Naive thymus-derived CD8-positive, alpha-beta T cell (primary cell): ENCODE results near the gene TMX4. TPM values are rescaled to one million over a fixed set of nuclear protein-coding genes. Genes with fewer than 3 reads are reported as not detected.
A peak's percentile ranks its signal among the peaks of the same experiment; 100 is the strongest.

Experiments used
- ATAC-seq, 2 donors: fragments of 150-1000 bp; cut with Tn5 transposase in 1 of 2; sonication (Bioruptor Pico), chemical (Tn5 transposase) in 1 of 2; 1 replicate in 1 of 2; 2 replicates in 1 of 2; pipeline ENCODE4 v1.10.0; 2021; ENCODE audit warnings: mild to moderate bottlenecking in 2 of 2, moderate library complexity in 2 of 2
- POLR2A ChIA-PET: fragments of 350-600 bp; sonication (Branson Sonifier 250); formaldehyde crosslinking; loops from one replicate; lab custom pipeline; 2021; ENCODE audit warnings: antibody characterized with exemption; lab: Charles Lee
- DNase-seq, 10 donors: peaks; one replicate each; pipeline versions ENCODE4 v3.0.0 to v3.0.0-alpha.2; 2020 to 2022
- H3K27ac Mint-ChIP-seq, 10 donors: one replicate each; pipeline ENCODE4 v1.8.0; 2020 to 2022; ENCODE audit warnings: mild to moderate bottlenecking in 10 of 10, mixed read lengths in 10 of 10, moderate library complexity in 4 of 10, inconsistent platforms in 1 of 10
- H3K27me3 Mint-ChIP-seq, 5 donors: one replicate each; pipeline ENCODE4 v1.8.0; 2021 to 2022; ENCODE audit warnings: mixed read lengths in 5 of 5
- H3K36me3 Mint-ChIP-seq, 3 donors: one replicate each; pipeline ENCODE4 v1.8.0; 2020 to 2022; ENCODE audit warnings: mixed read lengths in 3 of 3, mild to moderate bottlenecking in 2 of 3, inconsistent platforms in 1 of 3
- H3K4me1 Mint-ChIP-seq, 4 donors: one replicate each; pipeline ENCODE4 v1.8.0; 2021 to 2022; ENCODE audit warnings: mixed read lengths in 4 of 4
- H3K4me3 Mint-ChIP-seq, 10 donors: one replicate each; pipeline ENCODE4 v1.8.0; 2020 to 2022; ENCODE audit warnings: mild to moderate bottlenecking in 10 of 10, mixed read lengths in 10 of 10, moderate library complexity in 6 of 10, inconsistent platforms in 1 of 10
- H3K9me3 Mint-ChIP-seq, 9 donors: one replicate each; pipeline ENCODE4 v1.8.0; 2020 to 2022; ENCODE audit warnings: mixed read lengths in 9 of 9, mild to moderate bottlenecking in 3 of 9, inconsistent platforms in 1 of 9, moderate library complexity in 1 of 9
- polyA plus RNA-seq, 3 donors: library from polyadenylated mRNA; unstranded; fragments of 300-500 nt; fragmentation: Illumina TruSeq; gene quantifications; one replicate each; pipeline ENCODE4 v1.2.3, GENCODE V29; 2021
- total RNA-seq, 8 experiments: library from RNA in 2 of 8; stranded (reverse) in 2 of 8; gene quantifications; one replicate each; pipeline ENCODE4 v1.2.3 and lab custom pipeline; 2021 to 2026

TMX4 gene
- total and polyA plus RNA-seq, 5 experiments from 2014 or later: 32.3 to 75.1 (median 39.5) TPM

DNA sequence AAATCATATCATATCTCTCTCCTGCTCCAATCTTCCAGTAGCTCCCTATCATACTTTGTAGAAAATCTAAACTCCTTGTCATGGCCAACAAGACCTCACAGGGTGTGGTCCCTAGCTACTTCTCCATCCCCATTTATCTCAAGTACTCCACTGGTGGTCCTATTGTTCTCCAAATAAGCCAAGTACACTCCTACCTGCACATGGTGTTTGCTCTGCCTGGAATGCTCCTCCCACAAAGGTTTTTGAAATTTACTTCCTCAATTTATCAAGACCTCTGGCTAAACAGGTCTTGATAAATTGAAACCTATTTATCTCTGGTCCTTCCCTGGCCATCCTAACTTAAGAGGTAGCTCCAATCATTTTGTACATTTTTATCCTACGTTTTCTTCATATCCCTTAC lies 12.1 kb downstream of the TMX4 start:
- Mint-ChIP-seq H3K27ac (no peak overlapping the region), H3K4me3 (no peak overlapping the region), H3K36me3 (peaks cover 0 to 57% (median 16%) of the 10 kb centered on the region in 3 donors), H3K4me1 (peaks cover 2 to 23% (median 12%) of the 10 kb centered on the region in 4 donors), H3K9me3 (no peaks in the 10 kb centered on the region), H3K27me3 (no peaks in the 10 kb centered on the region)
- POLR2A ChIA-PET: no interaction called here
- ATAC-seq: no peak
- DNase-seq: no peak

DNA sequence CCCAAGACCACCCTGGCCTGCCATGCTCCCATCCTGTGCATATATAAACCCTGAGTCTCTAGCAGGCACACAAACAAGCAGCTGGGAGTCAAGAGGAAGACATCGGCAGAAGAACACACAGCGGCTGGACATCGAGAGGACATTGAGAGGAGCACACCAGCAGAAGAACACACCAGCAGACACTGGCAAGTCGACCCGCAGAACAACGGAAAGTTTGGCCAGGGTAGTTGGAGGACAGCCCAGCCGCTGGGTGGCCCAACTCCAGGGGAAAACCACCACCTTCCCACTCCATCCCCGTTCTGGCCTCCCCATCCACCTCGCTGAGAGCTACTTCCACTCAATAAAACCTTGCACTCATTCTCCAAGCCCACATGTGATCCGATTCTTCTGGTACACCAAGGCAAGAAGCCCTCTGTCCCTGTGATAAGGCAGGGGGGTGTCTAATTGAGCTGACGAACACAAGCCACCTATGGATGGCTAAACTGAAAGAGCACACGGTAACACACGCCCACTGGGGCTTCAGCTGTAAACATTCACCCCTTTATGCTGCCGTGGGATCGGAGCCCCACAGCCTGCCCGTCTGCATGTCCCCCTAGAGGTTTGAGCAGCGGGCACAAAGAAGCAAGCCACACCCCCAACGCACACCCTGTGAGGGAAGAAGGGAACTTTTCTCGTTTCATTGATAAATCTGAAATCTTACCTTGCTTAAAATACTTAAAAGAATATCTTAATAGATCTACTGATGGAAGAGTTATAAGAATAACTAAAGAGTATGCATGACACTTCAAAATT lies 13.8 kb downstream of the TMX4 start:
- H3K4me1 Mint-ChIP-seq: peaks cover 0 to 12% (median 2%) of the 10 kb centered on the region in 4 donors
- POLR2A ChIA-PET: no interaction called here
- H3K27ac Mint-ChIP-seq: peak overlapping the region in 3 of 10 donors; percentile 33 to 63 (median 59)
- H3K27me3 Mint-ChIP-seq: no peaks in the 10 kb centered on the region
- H3K9me3 Mint-ChIP-seq: no peaks in the 10 kb centered on the region
- ATAC-seq (no peak), DNase-seq (no peak)
- no peak overlapping the region for H3K4me3 Mint-ChIP-seq
- H3K36me3 Mint-ChIP-seq: peaks cover 4 to 68% (median 27%) of the 10 kb centered on the region in 3 donors

DNA sequence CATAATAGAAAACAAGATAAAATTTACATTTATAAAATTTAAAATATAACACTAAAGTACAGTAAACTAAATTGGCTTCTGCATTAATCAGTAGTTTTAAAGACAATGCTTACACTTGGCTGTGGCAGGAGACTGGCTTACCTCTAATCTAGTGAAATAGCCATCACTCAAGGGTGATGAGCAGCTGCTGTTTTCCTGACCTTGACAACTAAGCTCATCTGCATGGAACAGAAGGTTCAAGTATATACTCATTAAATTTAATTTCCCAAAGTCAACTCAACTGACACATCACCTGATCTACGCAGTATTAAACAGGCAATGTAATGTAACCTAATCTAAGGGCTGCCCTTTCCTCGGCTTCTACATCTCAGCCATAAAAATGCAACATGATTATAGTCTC lies 14.5 kb downstream of the TMX4 start:
- peaks cover 12 to 72% (median 34%) of the 10 kb centered on the region in 3 donors for H3K36me3 Mint-ChIP-seq
- peak overlapping the region in 1 of 10 donors; percentile 59 for H3K27ac Mint-ChIP-seq
- no peaks in the 10 kb centered on the region for H3K9me3 Mint-ChIP-seq
- no peak for DNase-seq
- POLR2A ChIA-PET: no interaction called here
- no peaks in the 10 kb centered on the region for H3K27me3 Mint-ChIP-seq
- H3K4me1 Mint-ChIP-seq: peaks cover 0 to 8% (median 2%) of the 10 kb centered on the region in 4 donors
- H3K4me3 Mint-ChIP-seq: no peak overlapping the region
- no peak for ATAC-seq

DNA sequence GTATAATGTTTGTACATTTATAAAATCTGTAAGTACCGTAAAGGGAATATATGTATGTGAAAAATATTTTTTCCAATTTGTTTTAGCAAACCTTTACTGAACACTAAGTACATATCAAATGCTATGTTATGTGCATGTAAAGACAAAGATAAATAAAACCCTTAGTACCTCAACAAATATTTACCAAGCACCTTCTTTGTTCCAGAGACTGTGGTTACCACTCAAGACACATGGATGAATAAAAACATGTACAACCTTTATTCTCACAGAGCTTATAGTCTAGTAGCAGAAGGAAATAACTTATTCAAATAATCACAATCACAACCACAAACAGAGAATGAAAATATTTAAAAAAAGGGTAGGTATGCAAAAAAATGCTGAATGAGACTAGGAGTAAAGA lies 17.5 kb downstream of the TMX4 start:
- peaks cover 12 to 60% (median 39%) of the 10 kb centered on the region in 3 donors for H3K36me3 Mint-ChIP-seq
- H3K27ac Mint-ChIP-seq: no peak overlapping the region
- no peaks in the 10 kb centered on the region for H3K27me3 Mint-ChIP-seq
- H3K4me3 Mint-ChIP-seq: no peak overlapping the region
- no peaks in the 10 kb centered on the region for H3K9me3 Mint-ChIP-seq
- POLR2A ChIA-PET: interaction anchor here (1.0 kb wide), 1 partner anchor 18 kb away, joined by 3 read pairs; the partner anchor contains the start of gene TMX4
- H3K4me1 Mint-ChIP-seq: peaks cover 0 to 8% (median under 1%) of the 10 kb centered on the region in 4 donors
- no peak for DNase-seq
- ATAC-seq: no peak

DNA sequence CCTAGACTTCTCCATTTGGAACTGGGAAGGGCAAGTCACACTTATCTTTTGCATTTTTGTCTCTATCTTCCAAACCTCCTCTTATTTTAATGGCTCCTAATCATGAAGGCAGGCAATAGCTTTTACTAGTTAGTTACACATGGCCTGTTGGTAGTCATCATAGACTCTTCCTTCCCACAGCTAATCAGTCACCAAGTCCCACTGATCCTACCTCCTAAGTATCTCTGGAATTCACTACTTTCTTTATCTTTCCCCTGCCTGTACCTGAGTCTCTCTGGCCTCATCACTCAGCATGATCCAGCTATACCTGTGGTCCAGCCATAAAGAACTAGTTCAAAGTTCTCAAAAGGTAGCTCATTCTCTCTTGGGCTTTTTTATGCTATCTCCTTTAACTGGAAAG lies 18.8 kb downstream of the TMX4 start:
- DNase-seq (no peak), ATAC-seq (no peak)
- POLR2A ChIA-PET: interaction anchor here (1.0 kb wide), 1 partner anchor 19 kb away, joined by 3 read pairs; the partner anchor contains the start of gene TMX4
- Mint-ChIP-seq H3K9me3 (peaks cover 0 to under 1% (median 0%) of the 10 kb centered on the region in 9 donors), H3K4me3 (no peak overlapping the region), H3K27me3 (no peaks in the 10 kb centered on the region), H3K36me3 (peaks cover 12 to 48% (median 34%) of the 10 kb centered on the region in 3 donors), H3K27ac (no peak overlapping the region), H3K4me1 (peaks cover 0 to 4% (median under 1%) of the 10 kb centered on the region in 4 donors)

DNA sequence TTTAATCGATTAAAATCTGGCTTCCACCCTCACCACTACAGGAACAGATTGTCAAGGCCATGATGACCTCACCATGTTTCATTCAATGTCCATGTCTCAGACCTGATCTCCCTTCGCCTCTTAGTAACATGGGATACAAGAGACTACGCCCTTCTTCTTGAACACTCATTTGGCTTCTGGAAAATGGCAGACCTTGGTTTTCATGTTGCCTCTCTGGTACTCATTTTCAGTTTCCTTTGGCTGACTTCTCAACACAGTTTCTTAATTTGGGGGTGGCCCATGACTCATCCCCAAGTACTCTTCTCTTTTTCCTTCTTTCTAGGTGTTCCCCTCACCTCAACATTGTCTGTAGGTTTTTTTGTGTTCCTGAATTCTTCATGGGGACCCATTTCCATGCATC lies 22.7 kb downstream of the TMX4 start:
- ATAC-seq (no peak), DNase-seq (no peak)
- Mint-ChIP-seq H3K36me3 (peaks cover 32 to 37% (median 36%) of the 10 kb centered on the region in 3 donors), H3K27ac (no peak overlapping the region), H3K27me3 (no peaks in the 10 kb centered on the region), H3K4me1 (no peaks in the 10 kb centered on the region), H3K4me3 (no peak overlapping the region), H3K9me3 (peaks cover 0 to 14% (median 9%) of the 10 kb centered on the region in 9 donors)
- POLR2A ChIA-PET: no interaction called here

DNA sequence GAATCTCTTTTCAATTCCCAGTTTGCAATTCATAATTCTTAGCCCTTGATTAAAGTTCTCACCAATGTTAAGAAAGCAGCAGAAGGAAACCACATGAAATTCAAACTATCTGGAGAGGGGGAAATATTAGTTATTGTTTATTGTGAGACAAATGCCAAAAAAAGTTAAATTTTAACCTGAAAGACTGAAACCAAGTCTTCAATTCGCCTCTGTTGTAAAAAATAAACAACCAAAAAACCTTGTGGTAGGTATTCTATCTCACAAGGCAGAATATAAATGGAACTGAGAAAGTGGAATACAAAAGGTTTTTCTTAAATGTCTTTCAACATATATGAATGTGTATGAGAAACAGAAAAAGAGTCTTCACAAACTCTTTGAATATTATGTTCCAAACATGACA lies 24.8 kb downstream of the TMX4 start:
- Mint-ChIP-seq H3K4me1 (no peaks in the 10 kb centered on the region), H3K36me3 (peaks cover 20 to 40% (median 31%) of the 10 kb centered on the region in 3 donors), H3K4me3 (no peak overlapping the region), H3K27ac (no peak overlapping the region), H3K27me3 (no peaks in the 10 kb centered on the region), H3K9me3 (peaks cover 0 to 14% (median 9%) of the 10 kb centered on the region in 9 donors)
- POLR2A ChIA-PET: interaction anchor here (0.5 kb wide), 1 partner anchor 32 kb away, joined by 3 read pairs; no protein-coding TSS in a partner anchor
- ATAC-seq (no peak), DNase-seq (no peak)

DNA sequence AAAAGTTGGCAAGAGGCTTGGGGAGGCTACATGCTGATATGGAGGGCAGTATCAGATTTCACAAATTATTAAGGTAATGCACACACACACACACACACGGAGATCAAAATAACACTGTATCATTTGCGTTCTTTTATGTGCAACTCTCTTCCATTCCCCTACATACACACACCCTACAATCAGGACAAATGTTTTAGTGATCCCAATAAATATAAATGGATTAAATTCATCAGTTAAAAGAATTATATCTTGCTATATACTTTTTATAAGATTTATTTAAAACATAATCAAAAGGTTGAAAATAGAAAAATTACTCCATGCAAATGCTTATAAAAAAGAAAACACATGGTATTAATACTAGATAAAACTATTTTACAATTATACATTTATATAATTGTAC lies 25.9 kb downstream of the TMX4 start:
- no peak overlapping the region for H3K4me3 Mint-ChIP-seq
- no peaks in the 10 kb centered on the region for H3K4me1 Mint-ChIP-seq
- no peak for ATAC-seq
- no peak for DNase-seq
- POLR2A ChIA-PET: no interaction called here
- H3K27ac Mint-ChIP-seq: no peak overlapping the region
- peaks cover 0 to 14% (median 9%) of the 10 kb centered on the region in 9 donors for H3K9me3 Mint-ChIP-seq
- H3K36me3 Mint-ChIP-seq: peaks cover 20 to 40% (median 26%) of the 10 kb centered on the region in 3 donors
- no peaks in the 10 kb centered on the region for H3K27me3 Mint-ChIP-seq

DNA sequence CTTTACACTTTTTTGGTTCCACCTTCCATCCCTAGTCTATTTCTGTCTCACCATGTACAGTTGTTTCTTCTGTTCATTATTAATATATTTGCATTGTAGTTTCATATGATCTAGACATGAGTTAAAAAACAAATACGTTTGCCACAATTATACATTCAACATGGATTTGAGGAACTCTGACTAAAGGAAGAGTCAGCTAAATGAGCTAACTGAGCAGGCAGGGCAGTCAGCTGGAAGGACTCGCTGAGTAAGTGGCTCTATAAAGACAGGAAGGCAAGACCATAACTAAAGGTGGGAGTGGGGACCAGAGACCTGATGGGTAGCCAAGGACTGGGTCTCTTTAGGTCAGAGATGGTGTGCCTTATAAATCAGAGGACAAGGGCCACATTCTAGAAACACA lies 26.3 kb downstream of the TMX4 start:
- POLR2A ChIA-PET: no interaction called here
- Mint-ChIP-seq H3K4me3 (no peak overlapping the region), H3K27me3 (no peaks in the 10 kb centered on the region), H3K9me3 (peaks cover 0 to 14% (median 9%) of the 10 kb centered on the region in 9 donors), H3K36me3 (peaks cover 20 to 41% (median 26%) of the 10 kb centered on the region in 3 donors), H3K4me1 (no peaks in the 10 kb centered on the region), H3K27ac (no peak overlapping the region)
- no peak for DNase-seq
- ATAC-seq: no peak

DNA sequence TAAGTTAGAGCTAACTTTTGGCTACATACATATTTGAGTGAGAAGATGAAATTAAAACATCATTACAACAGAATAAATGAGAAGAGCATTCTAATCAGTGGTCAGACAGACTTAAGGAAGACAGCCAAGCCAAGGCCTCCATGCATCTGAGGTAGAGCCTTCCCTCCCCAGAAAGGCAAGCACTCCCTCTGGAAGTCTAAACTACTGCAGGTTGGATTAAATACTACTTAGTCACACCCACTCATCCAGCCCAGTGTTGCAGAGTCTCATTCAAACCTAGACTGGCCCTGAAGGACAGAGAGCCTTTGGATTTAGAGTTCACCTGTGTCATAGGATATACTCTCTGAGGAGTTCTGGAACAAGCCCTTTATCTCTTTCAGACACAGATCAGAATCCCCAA lies 29.2 kb downstream of the TMX4 start:
- H3K4me1 Mint-ChIP-seq: no peaks in the 10 kb centered on the region
- no peak for DNase-seq
- peaks cover 20 to 64% (median 34%) of the 10 kb centered on the region in 3 donors for H3K36me3 Mint-ChIP-seq
- no peak overlapping the region for H3K27ac Mint-ChIP-seq
- peaks cover 0 to 14% (median 9%) of the 10 kb centered on the region in 9 donors for H3K9me3 Mint-ChIP-seq
- POLR2A ChIA-PET: no interaction called here
- no peaks in the 10 kb centered on the region for H3K27me3 Mint-ChIP-seq
- ATAC-seq: no peak
- H3K4me3 Mint-ChIP-seq: no peak overlapping the region

DNA sequence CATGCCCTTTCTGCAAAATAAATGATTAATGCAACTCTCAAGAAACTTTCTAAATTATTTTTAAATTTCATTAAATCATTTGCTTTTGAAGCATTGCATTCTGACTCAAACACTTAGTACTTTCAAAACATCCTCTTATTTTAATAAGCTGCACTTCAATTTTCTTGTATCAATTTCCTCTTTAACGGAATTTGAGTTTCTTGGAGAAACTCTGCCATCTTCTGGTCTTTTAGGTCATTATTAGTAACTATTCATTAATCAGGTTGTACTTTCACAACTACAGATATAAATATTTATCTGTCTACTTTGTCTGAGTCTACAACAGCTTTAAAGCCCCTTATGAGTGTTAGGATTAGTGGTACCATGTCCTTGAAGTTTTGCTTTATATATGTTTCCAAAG lies 30.2 kb downstream of the TMX4 start:
- Mint-ChIP-seq H3K4me1 (no peaks in the 10 kb centered on the region), H3K4me3 (no peak overlapping the region), H3K27ac (no peak overlapping the region), H3K27me3 (no peaks in the 10 kb centered on the region), H3K36me3 (peaks cover 11 to 69% (median 38%) of the 10 kb centered on the region in 3 donors), H3K9me3 (peaks cover 0 to 9% (median 4%) of the 10 kb centered on the region in 9 donors)
- DNase-seq (no peak), ATAC-seq (no peak)
- POLR2A ChIA-PET: no interaction called here

DNA sequence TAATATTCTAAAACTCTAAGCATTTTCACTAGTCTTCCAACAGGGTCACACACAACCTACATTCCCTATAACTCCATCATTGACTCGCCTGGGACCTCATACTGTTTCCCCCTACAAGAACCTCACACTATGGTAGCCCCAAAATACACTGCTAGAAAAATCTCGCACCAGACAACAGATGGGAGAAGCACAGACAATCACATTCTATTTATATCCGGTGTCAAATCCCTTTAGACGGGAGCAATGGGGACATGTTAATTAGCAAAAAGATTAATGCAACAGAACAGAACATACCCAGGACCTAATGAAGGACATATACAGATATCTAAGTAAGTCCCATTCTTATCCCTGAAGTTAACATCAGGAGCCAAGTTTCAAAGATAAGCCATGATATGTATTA lies 33.6 kb downstream of the TMX4 start:
- ATAC-seq: no peak

DNA sequence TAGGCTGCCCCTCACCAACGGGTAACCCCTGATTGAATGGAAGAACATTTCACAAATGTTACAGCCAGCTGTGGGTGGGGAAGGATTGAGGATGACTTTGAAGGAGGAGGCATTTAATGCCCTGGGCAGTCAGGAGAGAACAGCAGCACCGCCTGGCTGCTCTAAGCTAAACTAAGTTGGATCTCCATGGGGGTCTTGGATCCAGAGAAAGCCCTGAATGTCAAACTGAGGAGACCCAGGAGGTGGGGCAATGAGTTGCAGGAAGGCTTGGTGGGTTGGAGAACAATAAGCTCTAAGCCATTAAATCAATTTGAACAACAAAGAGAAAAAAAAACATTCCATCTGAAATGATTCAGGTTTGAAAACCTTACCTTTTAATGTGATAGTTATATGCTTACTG lies 35.4 kb downstream of the TMX4 start:
- Mint-ChIP-seq H3K27ac (peak overlapping the region in 4 of 10 donors; percentile 4 to 56 (median 33)), H3K4me3 (no peak overlapping the region)
- POLR2A ChIA-PET: no interaction called here

More for the DNA sequence above, 33.6 kb downstream of the TMX4 start:
- POLR2A ChIA-PET: no interaction called here
- Mint-ChIP-seq H3K4me1 (peaks cover 4 to 14% (median 5%) of the 10 kb centered on the region in 4 donors), H3K4me3 (no peak overlapping the region), H3K27me3 (no peaks in the 10 kb centered on the region), H3K9me3 (no peaks in the 10 kb centered on the region), H3K27ac (no peak overlapping the region), H3K36me3 (peaks cover 6 to 77% (median 34%) of the 10 kb centered on the region in 3 donors)
- DNase-seq: no peak

More for the DNA sequence above, 35.4 kb downstream of the TMX4 start:
- DNase-seq: no peak
- H3K9me3 Mint-ChIP-seq: no peaks in the 10 kb centered on the region
- ATAC-seq: no peak
- peaks cover 7 to 22% (median 12%) of the 10 kb centered on the region in 4 donors for H3K4me1 Mint-ChIP-seq
- no peaks in the 10 kb centered on the region for H3K27me3 Mint-ChIP-seq
- H3K36me3 Mint-ChIP-seq: peaks cover 6 to 77% (median 25%) of the 10 kb centered on the region in 3 donors
